Thyroid gland (tissue), 4 donors: ENCODE measurements around the gene CTNNA2.

Experiments used
- POLR2A ChIP-seq, 2 donors: fragments of 450-650 bp; IDR thresholded peaks; one replicate each; pipeline ENCODE4 v1.6.1; 2017; ENCODE audit warnings: antibody characterized with exemption in 2 of 2, mild to moderate bottlenecking in 2 of 2, moderate library complexity in 1 of 2
- TF ChIP-seq, protein P1 (sequence below), 6 experiments: fragments of 200-600 bp in 3 of 6; fragments of 450-650 bp in 3 of 6; sonication (generic) in 3 of 6; IDR thresholded peaks; one replicate each; pipeline ENCODE4 v1.5.1; 2016 to 2019; ENCODE audit warnings: antibody characterized with exemption in 6 of 6, mild to moderate bottlenecking in 2 of 6, inconsistent platforms in 1 of 6, moderate library complexity in 1 of 6

DNA sequence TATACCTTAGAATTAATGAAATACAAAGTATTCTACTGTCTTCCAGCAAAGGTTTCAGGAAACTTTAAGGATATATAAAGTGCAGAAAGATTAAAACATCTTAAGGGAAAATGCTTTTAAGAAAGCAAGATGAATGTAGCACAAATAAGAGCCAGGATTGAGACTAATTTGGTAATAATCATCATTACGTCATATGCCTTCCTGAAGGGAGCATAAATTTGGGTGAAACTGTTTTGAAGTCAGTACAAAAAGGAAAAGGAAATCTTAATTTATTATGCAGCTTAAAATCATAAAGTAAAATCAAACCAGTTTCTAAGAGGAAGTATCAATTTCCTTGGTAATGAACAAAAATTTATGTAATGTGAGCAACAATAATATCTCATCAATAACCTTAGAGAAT is 221.7 kb downstream of the CTNNA2 start:
- TF ChIP-seq POLR2A (IDR thresholded peaks at IDR 0.05) = no peak
- TF ChIP-seq, protein P1, sequence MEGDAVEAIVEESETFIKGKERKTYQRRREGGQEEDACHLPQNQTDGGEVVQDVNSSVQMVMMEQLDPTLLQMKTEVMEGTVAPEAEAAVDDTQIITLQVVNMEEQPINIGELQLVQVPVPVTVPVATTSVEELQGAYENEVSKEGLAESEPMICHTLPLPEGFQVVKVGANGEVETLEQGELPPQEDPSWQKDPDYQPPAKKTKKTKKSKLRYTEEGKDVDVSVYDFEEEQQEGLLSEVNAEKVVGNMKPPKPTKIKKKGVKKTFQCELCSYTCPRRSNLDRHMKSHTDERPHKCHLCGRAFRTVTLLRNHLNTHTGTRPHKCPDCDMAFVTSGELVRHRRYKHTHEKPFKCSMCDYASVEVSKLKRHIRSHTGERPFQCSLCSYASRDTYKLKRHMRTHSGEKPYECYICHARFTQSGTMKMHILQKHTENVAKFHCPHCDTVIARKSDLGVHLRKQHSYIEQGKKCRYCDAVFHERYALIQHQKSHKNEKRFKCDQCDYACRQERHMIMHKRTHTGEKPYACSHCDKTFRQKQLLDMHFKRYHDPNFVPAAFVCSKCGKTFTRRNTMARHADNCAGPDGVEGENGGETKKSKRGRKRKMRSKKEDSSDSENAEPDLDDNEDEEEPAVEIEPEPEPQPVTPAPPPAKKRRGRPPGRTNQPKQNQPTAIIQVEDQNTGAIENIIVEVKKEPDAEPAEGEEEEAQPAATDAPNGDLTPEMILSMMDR (IDR thresholded peaks at IDR 0.05) = no peak
